ENCODE data around the gene TSNAX. TPM values are rescaled to one million over a fixed set of nuclear protein-coding genes. Genes with fewer than 3 reads are reported as not detected.

The TSNAX gene
- total and polyA plus RNA-seq, 9 of the 15 experiments (the other 6 are each of a cell fraction or from before 2014, with no cell fraction given) = 33.8 to 102 (median 61.2) TPM

DNA sequence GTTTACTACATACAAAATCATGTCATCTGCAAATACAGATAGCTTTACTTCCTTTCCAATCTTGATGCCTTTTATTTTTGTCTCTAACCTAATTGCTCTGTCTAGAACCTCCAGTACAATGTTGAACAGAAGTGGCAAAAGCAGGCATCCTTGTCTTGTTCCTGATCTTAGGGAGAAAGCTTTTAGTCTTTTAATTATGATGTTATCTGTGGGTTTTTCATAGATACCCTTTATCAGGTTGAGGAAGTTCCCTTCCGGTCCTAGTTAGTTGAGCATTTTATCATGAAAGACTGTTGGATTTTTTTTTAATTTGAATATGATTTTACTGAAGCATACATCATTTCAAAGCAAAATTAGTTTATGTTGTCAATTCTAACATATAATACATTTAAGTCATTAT is 52.4 kb downstream of the TSNAX start:
- H3K27ac ChIP-seq (ENCODE audit: extremely low read depth, low read depth, low read length) = no peak overlapping the region
- POLR2A ChIA-PET = interaction anchor here (1.4 kb wide), 1 partner anchor 8 kb away, joined by 3 read pairs; no protein-coding TSS in a partner anchor
- no peaks in the 10 kb centered on the region for H3K36me3 ChIP-seq (ENCODE audit: control insufficient read depth, insufficient read depth, low read length)
- no peak for DNase-seq (ENCODE audit: extremely low read depth in 1 of 4, low spot score in 3 of 4)
- no peaks in the 10 kb centered on the region for H3K9me1 ChIP-seq (ENCODE audit: control insufficient read depth, insufficient read depth, low read length)
- FAIRE-seq = no peak
- no peak overlapping the region for H2AFZ ChIP-seq (ENCODE audit: low read depth, low read length)
- no peak for ATAC-seq
- intact Hi-C loops (cut with micrococcal nuclease) (loop anchor here (5.0 kb wide), 1 partner anchor 99 kb away; no protein-coding TSS in a partner anchor), in situ Hi-C loops (cut with MboI) (no loop called here)
- 70% methylated on average over 1 of the region's 1 CpG for WGBS (ENCODE audit: insufficient coverage, low coverage, missing lambda C conversion rate)
- TF ChIP-seq THRA (IDR thresholded peaks at IDR 0.05) (no peak), ZC3H11A (IDR thresholded peaks at IDR 0.05; ENCODE audit: low read depth, low read length) (no peak), HLTF (IDR thresholded peaks at IDR 0.05) (no peak), KAT8 (IDR thresholded peaks at IDR 0.05; ENCODE audit: low read depth) (no peak), ETV6 (IDR thresholded peaks at IDR 0.05; ENCODE audit: borderline replicate concordance in 1 of 2, low read depth in 2 of 2, low read length in 1 of 2) (no peak), ETV6 (CRISPR knock-in tag; IDR thresholded peaks at IDR 0.05; ENCODE audit: borderline replicate concordance) (no peak), CCNT2 (IDR thresholded peaks at IDR 0.05; ENCODE audit: borderline replicate concordance, extremely low read depth, insufficient read length, low read depth, low read length) (no peak), NR2C2 (CRISPR knock-in tag; IDR thresholded peaks at IDR 0.05) (no peak), NR2C2 (tag; IDR thresholded peaks at IDR 0.05) (no peak), IRF1 (CRISPR knock-in tag; IDR thresholded peaks at IDR 0.05; ENCODE audit: borderline replicate concordance) (no peak), NFRKB (IDR thresholded peaks at IDR 0.05; ENCODE audit: low read depth) (no peak), L3MBTL2 (IDR thresholded peaks at IDR 0.05) (no peak), GTF2A2 (tag; IDR thresholded peaks at IDR 0.05) (no peak), NONO (IDR thresholded peaks at IDR 0.05; ENCODE audit: low read depth in 2 of 2, low read length in 1 of 2) (no peak), TCF3 (CRISPR knock-in tag; IDR thresholded peaks at IDR 0.05) (no peak), KAT7 (CRISPR knock-in tag; IDR thresholded peaks at IDR 0.05; ENCODE audit: borderline replicate concordance) (no peak), FUS (optimal IDR thresholded peaks at IDR 0.05; ENCODE audit: low read depth, low read length) (no peak), HDAC1 (IDR thresholded peaks at IDR 0.05) (no peak)
- TF ChIP-seq, protein P1, sequence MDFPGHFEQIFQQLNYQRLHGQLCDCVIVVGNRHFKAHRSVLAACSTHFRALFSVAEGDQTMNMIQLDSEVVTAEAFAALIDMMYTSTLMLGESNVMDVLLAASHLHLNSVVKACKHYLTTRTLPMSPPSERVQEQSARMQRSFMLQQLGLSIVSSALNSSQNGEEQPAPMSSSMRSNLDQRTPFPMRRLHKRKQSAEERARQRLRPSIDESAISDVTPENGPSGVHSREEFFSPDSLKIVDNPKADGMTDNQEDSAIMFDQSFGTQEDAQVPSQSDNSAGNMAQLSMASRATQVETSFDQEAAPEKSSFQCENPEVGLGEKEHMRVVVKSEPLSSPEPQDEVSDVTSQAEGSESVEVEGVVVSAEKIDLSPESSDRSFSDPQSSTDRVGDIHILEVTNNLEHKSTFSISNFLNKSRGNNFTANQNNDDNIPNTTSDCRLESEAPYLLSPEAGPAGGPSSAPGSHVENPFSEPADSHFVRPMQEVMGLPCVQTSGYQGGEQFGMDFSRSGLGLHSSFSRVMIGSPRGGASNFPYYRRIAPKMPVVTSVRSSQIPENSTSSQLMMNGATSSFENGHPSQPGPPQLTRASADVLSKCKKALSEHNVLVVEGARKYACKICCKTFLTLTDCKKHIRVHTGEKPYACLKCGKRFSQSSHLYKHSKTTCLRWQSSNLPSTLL (IDR thresholded peaks at IDR 0.05) = no peak
- no peaks in the 10 kb centered on the region for H3K79me2 ChIP-seq (ENCODE audit: control insufficient read depth, insufficient read depth, low read length)
- no peak overlapping the region for H3K4me3 ChIP-seq
- CTCF ChIA-PET (ENCODE audit: low intra/inter-chr PET ratio) = no interaction called here
- H4K20me1 ChIP-seq (replicated peaks; ENCODE audit: control insufficient read depth, insufficient read depth, low read length) = no peaks in the 10 kb centered on the region
- no TSS peak for BruUV-seq (replicated peaks)
- H3K27me3 ChIP-seq (ENCODE audit: control insufficient read depth in 2 of 2, insufficient read depth in 2 of 2, low read length in 2 of 2) = no peaks in the 10 kb centered on the region
- H3K9ac ChIP-seq (ENCODE audit: insufficient read depth in 1 of 2, low read depth in 2 of 2, low read length in 2 of 2) = no peak overlapping the region
- no peak overlapping the region for H3K4me2 ChIP-seq (ENCODE audit: insufficient read depth, low read length)
- no peaks in the 10 kb centered on the region; a peak in 1 of 5 replicates for H3K4me1 ChIP-seq (replicated peaks in 1 of 2; ENCODE audit: control insufficient read depth in 2 of 2, insufficient read depth in 2 of 2, low read length in 2 of 2)
- no peaks in the 10 kb centered on the region for H3K9me3 ChIP-seq (replicated peaks; ENCODE audit: control insufficient read depth, insufficient read depth, low read depth, low read length)
